ENCODE data around the gene CAB39L.

CAB39L gene

GRCh38 chr13:49297338-49297737, 146.5 kb downstream of the CAB39L start:
- in situ Hi-C loops (cut with HindIII; ENCODE audit: low sequenced_read_pairs): loop anchor here (25.0 kb wide), 1 partner anchor 315 kb away; no protein-coding TSS in a partner anchor

- in situ Hi-C loops (cut with HindIII; ENCODE audit: low sequenced_read_pairs): loop anchor here (25.0 kb wide), 1 partner anchor 316 kb away; no protein-coding TSS in a partner anchor
These were observed 147.2 kb downstream of the CAB39L start for GRCh38 chr13:49296659-49297058.

GRCh38 chr13:49295244-49295643, 148.6 kb downstream of the CAB39L start:
- in situ Hi-C loops (cut with HindIII; ENCODE audit: low sequenced_read_pairs): loop anchor here (25.0 kb wide), 1 partner anchor 317 kb away; no protein-coding TSS in a partner anchor

- in situ Hi-C loops (cut with HindIII; ENCODE audit: low sequenced_read_pairs): loop anchor here (25.0 kb wide), 1 partner anchor 318 kb away; no protein-coding TSS in a partner anchor
These were observed 149.1 kb downstream of the CAB39L start for GRCh38 chr13:49294723-49295122.

GRCh38 chr13:49292742-49293486, 150.9 kb downstream of the CAB39L start:
- in situ Hi-C loops (cut with HindIII; ENCODE audit: low sequenced_read_pairs): loop anchor here (25.0 kb wide), 1 partner anchor 319 kb away; no protein-coding TSS in a partner anchor

- in situ Hi-C loops (cut with HindIII; ENCODE audit: low sequenced_read_pairs): loop anchor here (25.0 kb wide), 1 partner anchor 324 kb away; no protein-coding TSS in a partner anchor
These were observed 155.4 kb downstream of the CAB39L start for GRCh38 chr13:49288458-49288857.

GRCh38 chr13:49287995-49288394, 155.9 kb downstream of the CAB39L start:
- in situ Hi-C loops (cut with HindIII; ENCODE audit: low sequenced_read_pairs): loop anchor here (25.0 kb wide), 1 partner anchor 324 kb away; no protein-coding TSS in a partner anchor

- in situ Hi-C loops (cut with HindIII; ENCODE audit: low sequenced_read_pairs): loop anchor here (25.0 kb wide), 1 partner anchor 332 kb away; no protein-coding TSS in a partner anchor
These were observed 164.0 kb downstream of the CAB39L start for GRCh38 chr13:49279885-49280284.

- in situ Hi-C loops (cut with HindIII; ENCODE audit: low sequenced_read_pairs): loop anchor here (25.0 kb wide), 1 partner anchor 333 kb away; no protein-coding TSS in a partner anchor
These were observed 164.8 kb downstream of the CAB39L start for GRCh38 chr13:49279112-49279511.

- in situ Hi-C loops (cut with HindIII; ENCODE audit: low sequenced_read_pairs): loop anchor here (25.0 kb wide), 1 partner anchor 334 kb away; no protein-coding TSS in a partner anchor
These were observed 165.7 kb downstream of the CAB39L start for GRCh38 chr13:49278211-49278610.

GRCh38 chr13:49272296-49272695, 171.6 kb downstream of the CAB39L start:
- in situ Hi-C loops (cut with HindIII; ENCODE audit: low sequenced_read_pairs): no loop called here

GRCh38 chr13:49271264-49271663, 172.6 kb downstream of the CAB39L start:
- in situ Hi-C loops (cut with HindIII; ENCODE audit: low sequenced_read_pairs): no loop called here

GRCh38 chr13:49265822-49266221, 178.0 kb downstream of the CAB39L start:
- in situ Hi-C loops (cut with HindIII; ENCODE audit: low sequenced_read_pairs): no loop called here

- in situ Hi-C loops (cut with HindIII; ENCODE audit: low sequenced_read_pairs): no loop called here
These were observed 181.2 kb downstream of the CAB39L start for GRCh38 chr13:49262634-49263033.

- in situ Hi-C loops (cut with HindIII; ENCODE audit: low sequenced_read_pairs): no loop called here
These were observed 184.3 kb downstream of the CAB39L start for GRCh38 chr13:49259586-49259985.
